HG02943 (cell line): ENCODE data around the gene IGFL2.
"Not testable (repeated sequence)": the region's sequence is repeated elsewhere in the genome, so short reads cannot be mapped to it uniquely, and the experiment has no call there.

ENCODE experiments used
- ATAC-seq: cut with Tn5 transposase; IDR thresholded peaks from one replicate; pipeline ENCODE4 v1.9.1; 2021; ENCODE audit warnings: mild to moderate bottlenecking, low read depth, moderate library complexity; ENCODE audit not compliant: unreplicated experiment

Gene IGFL2

DNA sequence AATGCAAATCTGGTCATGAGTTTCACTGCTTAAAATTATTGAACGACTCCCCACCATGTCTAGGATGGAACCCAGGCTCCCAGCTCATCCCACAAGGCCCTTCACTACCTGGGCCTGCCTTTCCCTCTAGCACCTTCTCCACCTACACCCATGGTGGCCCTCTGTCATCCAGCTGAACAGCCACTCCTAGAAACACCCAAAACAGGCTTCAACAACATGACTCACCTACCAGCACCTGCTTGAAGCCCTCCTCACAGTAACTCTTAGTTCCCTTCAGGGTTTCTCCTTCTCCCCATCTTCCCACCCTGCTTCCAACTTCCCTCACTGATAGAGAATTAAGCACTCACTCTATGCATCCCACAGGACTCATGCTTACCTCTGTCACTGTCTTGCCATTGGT lies 6.6 kb upstream of the IGFL2 start:
- no peak for ATAC-seq

DNA sequence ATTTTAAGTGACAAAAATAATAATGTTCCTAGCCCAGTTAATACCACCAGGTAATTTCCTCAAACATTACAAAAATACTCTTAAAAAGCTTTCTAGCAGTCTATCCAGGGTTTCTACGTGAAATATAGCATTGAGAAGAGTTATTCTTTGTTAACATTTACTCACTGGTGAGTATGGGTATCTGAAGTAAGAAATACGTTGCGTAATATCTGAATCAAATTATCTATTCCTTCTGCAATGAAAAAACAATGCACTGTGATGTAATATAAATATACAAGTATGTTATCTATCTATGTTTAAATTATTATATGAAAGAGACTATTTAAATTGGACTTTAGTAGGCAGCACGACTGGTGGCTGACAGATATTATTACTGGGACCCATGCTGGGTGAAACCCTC lies 5.7 kb upstream of the IGFL2 start:
- ATAC-seq: no peak

DNA sequence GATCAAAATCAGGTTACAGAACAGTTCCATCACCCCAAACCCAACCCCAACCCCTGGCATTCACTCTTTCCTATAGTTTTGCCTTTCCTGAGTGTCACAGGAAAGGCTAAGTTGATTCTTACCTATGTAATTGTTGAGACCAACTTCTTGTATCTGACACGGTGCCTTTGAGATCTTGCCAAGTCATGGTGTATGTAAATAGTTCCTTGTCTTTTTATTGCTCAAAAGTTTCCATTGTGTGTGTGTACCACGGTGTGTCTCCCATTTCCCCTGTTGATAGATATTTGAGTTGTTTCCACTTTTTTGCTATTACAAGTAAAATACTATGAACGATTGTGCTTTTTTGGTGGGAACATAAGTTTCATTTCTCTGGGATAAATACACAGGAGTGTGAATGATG lies 3.3 kb upstream of the IGFL2 start:
- ATAC-seq: no peak

DNA sequence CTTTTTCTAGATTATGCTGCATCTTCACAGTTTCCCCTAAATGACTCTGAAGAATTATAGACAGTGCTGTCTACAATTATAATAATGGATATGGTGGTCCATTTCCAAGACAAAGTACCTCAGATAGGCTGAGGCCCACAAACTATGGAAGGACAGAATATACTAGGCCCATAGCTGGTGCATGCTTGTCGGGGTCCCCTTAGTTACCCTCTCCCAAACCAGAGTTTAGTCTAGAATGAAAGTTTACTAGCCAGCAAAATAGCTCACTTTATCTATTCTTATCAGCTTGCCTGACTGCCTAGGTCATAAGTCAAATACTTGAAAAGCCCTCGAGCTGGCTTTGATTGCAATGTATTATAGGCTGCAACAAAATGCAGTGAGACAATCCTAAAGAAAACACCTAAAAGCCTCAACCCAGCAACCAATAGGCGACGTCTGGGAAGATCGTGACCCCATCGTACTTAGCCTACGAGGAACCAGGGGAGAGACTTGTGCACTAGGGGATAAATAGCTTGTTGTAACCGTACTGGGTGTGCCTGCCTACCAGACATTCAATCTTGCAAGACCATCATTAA lies 785 bp upstream of the IGFL2 start:
- no peak for ATAC-seq

DNA sequence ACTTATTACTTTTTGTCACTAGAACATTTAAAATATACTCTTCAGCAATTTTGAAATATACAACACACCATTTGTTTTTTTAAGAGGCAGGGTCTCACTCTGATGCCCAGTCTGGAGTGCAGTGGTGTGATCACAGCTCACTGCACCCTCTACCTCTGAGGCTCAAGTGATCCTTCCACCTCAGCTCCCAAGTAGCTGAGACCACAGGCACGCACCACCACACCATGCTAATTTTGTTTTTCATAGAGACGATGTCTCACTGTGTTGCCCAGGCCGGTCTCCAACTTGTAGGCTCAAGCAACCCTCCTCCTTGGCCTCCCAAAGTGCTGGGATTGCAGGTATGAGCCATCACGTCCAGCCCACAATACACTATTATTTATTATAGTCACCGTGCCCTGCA lies 2.6 kb downstream of the IGFL2 start:
- no peak for ATAC-seq

DNA sequence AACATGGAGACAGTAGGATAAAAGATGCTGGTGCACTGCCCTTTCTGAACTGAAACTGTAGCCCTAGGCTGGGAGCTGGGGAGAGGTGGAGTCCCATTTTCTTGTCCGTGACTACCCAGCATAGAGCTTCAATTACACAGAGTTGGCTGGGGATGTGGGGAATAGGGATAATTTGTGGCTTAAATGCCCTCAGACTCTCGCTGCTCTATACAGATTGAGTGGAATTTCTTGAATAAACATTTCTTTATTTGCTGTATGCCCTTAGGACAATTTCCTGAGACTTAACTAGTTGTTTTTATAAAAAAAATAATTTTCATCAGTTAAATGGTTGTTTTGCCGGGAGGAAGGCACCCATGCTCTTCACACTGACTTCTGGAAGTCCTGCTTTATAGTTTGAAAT lies 7.2 kb downstream of the IGFL2 start:
- ATAC-seq: no peak

DNA sequence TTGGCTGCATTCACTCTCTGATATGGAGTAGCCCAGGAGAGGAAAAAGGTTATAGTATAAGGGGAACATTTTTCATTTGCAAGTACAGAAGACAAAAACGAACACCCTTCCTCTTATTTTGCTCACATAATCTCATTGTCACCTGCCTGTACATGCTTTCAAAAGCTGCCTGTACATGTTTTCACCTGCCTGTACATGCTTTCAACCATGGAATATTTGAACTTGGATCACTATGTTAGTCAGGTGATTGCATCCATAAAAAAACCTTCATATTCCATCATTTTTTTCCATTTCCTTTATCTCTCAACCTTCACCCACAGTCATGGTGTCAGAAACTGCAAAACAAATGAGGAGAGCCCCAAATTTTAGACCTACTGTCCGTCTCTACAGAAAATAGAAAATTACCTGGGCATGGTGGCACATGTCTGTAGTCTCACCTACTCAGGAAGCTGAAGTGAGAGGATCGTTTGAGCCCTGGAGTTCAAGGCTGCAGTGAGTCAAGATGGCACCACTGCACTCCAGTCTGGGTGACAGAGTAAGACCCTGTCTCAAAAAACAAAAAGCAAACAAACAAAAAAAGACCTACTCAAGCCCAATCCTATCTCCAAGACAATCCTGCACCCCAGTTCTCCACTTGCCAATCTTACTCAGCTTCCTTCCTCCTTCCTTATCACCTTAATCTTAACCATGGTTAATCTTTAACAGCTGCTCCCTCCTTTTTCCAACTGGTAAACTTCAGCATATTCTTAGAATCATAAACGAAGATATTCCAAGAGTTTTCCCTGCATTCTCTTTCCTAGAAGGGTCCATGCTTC lies 11.6 kb downstream of the IGFL2 start:
- no peak for ATAC-seq

DNA sequence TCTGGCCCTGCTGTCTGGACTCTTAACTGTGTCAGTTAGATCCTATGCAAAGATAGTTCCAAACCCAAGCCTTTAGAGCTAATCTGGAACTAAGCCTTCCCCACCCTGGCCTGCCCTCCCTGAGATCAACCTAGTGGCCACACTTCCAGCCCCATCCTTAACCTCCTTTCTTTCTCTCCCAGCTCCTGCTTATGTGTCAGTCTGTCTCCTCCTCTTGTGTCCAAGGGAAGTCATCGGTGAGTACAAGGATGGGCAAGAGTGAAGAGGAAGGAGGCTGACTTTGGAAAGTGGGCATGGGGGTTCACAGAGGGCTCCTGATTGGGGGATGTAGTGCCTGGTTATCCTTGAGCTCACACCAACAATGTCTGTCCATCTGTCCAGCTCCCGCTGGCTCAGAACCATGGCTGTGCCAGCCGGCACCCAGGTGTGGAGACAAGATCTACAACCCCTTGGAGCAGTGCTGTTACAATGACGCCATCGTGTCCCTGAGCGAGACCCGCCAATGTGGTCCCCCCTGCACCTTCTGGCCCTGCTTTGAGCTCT lies 12.3 kb downstream of the IGFL2 start:
- no peak for ATAC-seq

DNA sequence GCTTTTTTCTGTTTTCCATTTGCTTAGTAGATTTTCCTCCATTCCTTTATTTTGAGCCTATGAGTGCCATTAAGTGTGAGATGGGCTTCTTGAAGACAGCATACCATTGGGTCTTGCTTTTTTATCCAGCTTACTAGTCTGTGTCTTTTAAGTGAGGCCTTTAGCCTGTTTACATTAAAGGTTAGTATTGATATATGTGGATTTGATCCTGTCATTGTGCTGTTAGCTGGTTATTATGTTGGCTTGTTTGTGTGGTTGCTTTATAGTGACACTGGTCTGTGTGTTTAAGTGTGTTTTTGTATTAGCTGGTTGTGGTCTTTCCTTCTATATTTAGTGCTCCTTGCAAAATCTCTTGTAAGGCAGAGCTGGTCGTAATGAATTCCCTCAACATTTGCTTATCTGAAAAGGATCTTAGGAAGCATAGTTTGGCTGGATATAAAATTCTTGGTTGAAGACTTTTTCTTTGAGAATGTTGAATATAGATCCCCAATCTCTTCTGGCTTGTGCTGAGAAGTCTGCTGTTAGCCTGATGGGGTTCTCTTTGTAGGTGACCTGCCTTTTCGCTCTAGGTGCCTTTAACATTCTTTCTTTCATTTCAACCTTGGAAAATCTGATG lies 13.7 kb downstream of the IGFL2 start:
- not testable (repeated sequence) for ATAC-seq

DNA sequence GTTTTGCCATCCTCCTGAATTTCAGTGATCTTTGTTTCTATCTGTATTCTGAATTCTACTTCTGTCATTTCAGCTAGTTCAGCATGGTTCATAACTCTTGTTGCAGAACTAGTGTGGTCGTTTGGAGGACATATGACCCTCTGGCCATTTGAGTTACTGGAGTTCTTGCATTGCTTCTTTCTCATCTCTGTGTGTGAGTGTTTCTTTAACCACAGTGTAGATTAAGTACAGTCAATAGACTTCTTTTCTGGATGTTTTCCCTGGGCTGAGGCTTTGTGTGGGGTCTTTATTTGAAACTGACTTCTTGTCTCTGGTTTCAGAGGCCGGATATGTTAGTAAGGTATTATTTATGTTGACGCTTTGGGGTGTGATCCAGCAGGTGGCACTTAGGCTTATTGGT lies 14.7 kb downstream of the IGFL2 start:
- no peak for ATAC-seq

DNA sequence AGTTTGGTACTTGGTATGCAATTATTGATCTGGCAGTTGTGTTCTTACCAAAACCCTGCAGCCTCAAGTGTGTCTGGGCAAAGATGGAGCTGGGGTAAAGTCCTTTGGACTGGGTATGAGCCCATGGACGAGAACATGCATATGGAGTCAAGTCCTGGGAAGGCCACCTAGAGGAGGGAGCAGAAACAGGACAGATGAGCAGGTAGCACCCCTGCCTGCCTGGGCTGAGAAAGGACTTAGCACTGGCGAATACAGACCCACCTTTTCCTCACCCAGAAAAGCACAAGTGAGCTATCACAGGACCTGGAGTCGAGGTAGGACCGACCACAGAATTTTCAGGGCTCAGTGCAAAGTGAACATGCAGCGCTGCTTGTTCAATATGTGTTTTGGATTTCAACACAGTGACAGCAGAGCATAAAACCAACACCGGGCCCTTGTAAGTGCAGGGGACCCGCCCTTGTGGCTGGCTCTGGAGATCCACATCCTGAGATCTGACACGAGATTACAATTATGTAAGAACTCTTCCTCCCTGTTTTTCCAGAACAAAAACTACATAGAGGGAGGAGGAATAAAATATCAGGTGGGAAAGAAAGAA lies 25.9 kb downstream of the IGFL2 start:
- ATAC-seq: no peak

DNA sequence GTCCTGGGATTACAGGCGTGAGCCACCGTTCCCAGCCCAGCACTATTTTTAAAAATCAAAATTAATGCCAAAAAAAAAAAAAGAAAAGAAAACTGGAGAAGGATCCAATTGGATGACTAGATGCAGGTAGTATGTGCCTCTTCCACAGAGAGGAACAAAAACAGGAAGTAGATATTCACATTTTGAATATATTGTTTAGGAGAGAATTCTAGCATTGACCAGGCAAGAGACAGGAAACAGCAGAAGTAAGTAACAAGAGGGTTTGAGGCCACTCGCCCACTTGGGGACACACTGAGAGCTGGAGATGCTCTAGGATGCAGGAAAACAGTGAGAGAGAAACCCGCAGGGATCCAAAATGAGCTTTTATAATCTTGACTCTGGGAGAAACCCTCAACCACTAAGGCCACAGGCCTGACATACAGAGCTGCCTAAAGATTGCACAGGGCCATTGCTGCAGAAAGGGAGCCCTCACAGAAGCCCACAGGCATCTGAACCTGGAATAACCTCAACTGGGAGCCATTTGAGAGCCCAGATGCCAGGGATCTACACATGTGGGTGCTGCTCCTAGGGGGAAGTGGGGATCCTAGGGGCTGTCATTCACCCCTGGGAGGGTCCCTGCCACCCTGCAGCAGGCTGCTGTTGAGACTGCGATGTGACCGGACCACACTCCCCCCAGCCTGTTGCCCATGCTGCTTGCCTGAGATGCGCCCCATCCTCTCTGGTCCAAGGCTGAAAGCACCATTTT lies 28.2 kb downstream of the IGFL2 start:
- no peak for ATAC-seq

DNA sequence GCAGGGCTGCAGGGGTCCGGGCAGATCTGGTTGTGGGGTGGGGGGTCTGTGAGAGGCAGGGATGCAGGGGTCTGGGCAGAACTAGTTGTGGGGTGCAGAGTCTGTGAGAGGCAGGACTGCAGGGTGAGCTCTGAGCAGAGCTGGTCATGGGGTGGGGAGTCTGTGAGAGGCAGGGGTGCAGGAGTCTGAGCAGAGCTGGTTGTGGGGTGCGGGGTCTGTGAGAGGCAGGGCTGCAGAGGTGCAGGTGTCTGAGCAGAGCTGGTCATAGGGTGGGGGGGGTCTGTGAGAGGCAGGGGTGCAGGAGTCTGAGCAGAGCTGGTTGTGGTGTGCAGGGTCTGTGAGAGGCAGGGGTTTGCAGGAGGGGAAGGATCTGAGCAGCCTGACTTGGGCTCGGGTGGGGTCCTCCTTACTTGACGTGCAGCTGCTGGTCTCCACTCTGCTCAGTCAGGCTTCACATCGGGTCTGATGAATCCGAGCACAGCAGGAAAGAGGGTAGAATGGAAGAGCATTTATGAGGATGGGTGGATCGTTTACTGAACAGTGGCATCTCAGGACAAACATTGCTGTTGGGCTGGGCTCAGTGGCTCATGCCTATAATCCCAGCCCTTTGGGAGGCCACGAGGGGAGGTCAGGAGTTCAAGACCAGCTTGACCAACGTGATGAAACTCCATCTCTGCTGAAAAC lies 31.2 kb downstream of the IGFL2 start:
- no peak for ATAC-seq

DNA sequence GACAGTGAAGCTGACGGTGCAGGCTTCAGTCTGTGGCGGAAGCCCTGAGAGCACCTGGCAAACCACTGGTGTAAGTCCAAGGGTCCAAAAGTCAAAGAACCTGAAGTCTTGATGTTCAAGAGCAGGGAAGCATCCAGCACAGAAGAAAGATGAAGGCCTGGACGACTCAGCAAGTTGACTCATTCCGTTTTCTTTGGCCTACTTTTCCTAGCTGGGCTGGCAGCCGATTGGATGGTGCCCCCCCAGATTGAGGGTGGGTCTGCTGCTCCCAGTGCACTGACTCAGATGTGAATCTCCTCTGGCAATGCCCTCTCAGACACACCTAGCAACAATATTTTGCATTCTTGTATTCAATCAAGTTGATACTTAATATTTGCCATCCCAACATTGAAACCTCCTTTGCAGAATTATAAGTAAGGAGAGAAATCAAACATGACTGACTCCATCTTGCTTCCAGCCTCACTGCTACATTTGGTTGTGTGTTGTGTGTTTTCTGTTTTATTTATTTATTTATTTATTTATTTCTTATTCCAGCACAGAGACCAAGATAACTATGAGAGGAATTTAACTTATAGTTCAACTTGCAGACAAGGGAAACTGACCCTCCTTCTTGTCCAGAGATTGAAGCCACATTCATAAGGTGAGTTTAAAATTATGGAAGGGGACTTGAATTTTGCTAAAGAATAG lies 32.8 kb downstream of the IGFL2 start:
- no peak for ATAC-seq

DNA sequence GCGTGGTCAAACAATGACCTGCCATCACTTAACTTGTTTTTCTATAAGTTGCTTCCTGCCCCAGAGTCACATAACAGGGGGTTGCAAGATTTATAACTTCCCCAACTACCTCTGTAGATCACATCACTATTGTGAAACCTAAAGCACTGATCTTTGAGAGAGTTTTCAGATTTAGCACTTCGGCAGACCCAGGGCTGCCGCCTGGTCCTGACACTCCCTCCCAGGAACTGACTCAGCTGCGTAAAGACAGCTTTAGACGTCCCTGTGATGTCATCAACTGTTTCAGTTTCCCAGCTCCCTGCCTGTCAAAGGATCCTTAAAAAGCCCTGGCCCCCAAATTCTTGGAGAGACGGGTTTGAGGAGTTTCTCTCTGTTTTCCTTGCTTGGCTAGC lies 33.3 kb downstream of the IGFL2 start:
- no peak for ATAC-seq

DNA sequence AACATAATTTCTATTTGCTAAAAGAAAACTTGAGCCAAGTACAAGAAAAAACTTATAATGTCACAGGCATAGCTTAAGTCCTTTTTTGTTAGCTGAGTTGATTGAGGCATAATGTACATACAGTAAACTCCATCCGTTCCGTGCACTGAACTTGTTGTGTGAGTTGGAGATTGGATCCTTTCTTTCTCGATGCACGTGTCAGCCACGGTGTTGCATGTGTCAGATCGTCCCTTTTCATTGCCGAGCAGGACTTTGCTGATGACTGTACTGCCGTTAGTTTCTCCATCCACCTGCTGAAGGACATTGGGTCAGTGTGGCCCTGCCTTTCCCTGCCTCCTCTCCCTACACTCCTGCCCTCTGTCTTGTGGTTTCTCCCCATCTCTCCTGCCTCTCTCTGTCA lies 34.4 kb downstream of the IGFL2 start:
- ATAC-seq: no peak

DNA sequence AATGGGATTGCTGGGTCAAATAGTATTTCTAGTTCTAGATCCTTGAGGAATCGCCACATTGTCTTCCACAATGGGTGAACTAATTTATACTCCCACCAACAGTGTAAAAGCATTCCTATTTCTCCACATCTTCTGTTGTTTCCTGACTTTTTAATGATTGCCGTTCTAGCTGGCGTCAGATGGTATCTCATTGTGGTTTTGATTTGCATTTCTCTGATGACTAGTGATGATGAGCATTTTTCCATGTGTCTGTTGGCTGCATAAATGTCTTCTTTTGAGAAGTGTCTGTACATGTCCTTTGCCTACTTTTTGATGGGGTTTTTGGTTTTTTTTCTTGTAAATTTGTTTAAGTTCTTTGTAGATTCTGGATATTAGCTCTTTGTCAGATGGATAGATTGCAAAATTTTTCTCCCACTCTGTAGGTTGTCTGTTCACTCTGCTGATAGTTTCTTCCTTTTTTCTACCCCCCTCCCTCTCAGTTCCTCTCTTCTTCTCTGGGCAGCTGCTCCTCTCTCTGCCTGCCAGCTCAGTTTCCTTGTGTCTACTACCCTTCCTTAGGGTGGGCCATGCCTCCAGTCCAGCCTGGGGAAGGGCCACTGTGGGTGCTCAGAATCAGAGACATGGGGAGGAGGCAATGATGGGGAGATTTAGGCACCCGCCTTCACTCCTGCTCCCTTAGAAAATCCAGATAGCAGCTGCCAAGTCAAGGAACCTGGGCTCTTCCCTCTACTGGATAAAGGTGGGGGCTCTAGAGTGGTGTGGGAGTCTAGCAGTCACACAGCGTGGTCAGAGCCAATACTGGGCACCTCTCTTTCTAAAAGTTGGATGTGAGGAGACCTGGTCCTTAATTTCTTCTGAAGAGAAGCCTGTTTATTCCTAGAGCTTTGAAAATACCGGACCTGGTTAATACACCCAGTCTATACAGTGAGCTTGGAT lies 37.0 kb downstream of the IGFL2 start:
- not testable (repeated sequence) for ATAC-seq

DNA sequence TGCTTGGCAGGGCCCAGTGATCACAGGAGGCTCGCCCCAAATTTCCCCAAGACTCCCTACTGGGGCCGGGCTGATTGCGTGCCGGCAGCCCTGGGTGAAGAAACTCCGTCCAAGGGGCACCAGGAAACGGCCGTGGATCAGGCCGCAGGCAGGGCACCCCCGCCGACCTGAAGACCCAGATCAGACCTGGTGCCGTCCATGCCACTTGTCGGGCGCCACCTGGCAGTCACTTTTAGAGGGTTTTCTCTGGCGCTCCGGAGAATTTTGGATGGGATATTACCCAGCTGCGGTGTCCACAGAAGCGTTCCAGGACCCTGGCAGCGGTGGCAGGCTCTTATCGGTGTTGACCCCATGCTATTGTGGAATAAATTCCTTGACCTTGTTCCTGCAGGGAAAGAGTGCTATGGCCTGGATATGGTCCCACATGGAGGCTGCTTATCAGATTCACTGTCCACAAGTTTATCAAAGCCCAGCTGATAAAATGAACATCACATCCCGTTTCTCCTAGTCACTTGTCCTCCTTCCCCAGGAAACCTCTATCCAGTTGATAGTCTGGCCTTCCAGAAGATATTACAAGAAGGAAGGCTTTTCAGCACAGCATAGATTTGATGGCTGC lies 38.2 kb downstream of the IGFL2 start:
- ATAC-seq: no peak
